ENCODE measurements around the gene MUC12. TPM values are rescaled to one million over a fixed set of nuclear protein-coding genes. Genes with fewer than 3 reads are reported as not detected.

MUC12 gene
- total and polyA plus RNA-seq, 2 of the 4 experiments (the other 2 are of a cell fraction), result 4.0 TPM; not detected in 1

DNA sequence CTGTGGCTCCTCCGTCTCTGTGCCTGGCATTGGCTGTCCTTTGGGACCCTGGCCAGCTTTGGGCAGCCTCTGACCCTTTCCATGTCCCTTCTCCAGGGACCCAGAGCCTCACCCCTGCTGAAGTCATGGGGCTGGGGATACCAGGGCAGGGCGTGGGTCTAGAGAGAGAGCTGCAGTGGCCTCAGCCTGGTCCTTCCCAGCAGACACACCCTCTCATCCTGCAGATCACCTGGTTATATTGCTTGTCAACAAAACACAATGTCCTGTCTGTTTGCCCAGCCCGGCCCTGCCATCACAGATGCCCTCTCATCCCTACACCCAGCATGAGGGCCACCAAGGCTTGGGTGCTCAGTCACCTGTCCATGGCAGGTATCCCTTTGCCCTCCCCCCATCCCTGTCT is 52.3 kb downstream of the MUC12 start:
- POLR2A ChIA-PET (ENCODE audit: unreplicated experiment), result no interaction called here
- Histone ChIP-seq H2BK120ac (ENCODE audit: low read depth, low read length) (no peak overlapping the region), H3K36me3 (ENCODE audit: control insufficient read depth, insufficient read depth, low read length) (no peaks in the 10 kb centered on the region), H3K27me3 (ENCODE audit: control insufficient read depth, insufficient read depth, low read length) (peaks cover 8% of the 10 kb centered on the region), H3K4me3 (ENCODE audit: insufficient read depth, low read depth, low read length) (no peak overlapping the region), H3K56ac (ENCODE audit: extremely low read depth, insufficient read depth, low read length) (no peak overlapping the region), H2BK15ac (ENCODE audit: low read depth, low read length) (no peak overlapping the region), H4K20me1 (ENCODE audit: insufficient read depth, low read length) (no peaks in the 10 kb centered on the region), H3K9me3 (ENCODE audit: control insufficient read depth, insufficient read depth, low read length) (no peaks in the 10 kb centered on the region), H4K5ac (ENCODE audit: low read depth, low read length) (no peak overlapping the region), H4K91ac (ENCODE audit: insufficient read depth, low read depth, low read length) (no peak overlapping the region), H3K9me1 (ENCODE audit: insufficient read depth, low read length) (no peaks in the 10 kb centered on the region), H3K27ac (ENCODE audit: insufficient read depth, low read length) (no peak overlapping the region), H3K18ac (ENCODE audit: low read depth, low read length) (no peak overlapping the region), H3K79me1 (ENCODE audit: low read depth in 1 of 2, low read length in 2 of 2) (peaks cover 0 to 4% of the 10 kb centered on the region in 2 experiments; a peak in 1 of 4 replicates), H2AK9ac (replicated peaks; ENCODE audit: low read depth, low read length, poor library complexity) (no peak overlapping the region), H3K14ac (replicated peaks; ENCODE audit: low read depth, low read length) (no peak overlapping the region), H2AFZ (replicated peaks; ENCODE audit: low read length, poor library complexity) (no peak overlapping the region), H2BK20ac (ENCODE audit: low read depth, low read length) (no peak overlapping the region), H3K9ac (ENCODE audit: low read depth, low read length) (no peak overlapping the region), H3K4ac (ENCODE audit: low read depth, low read length) (no peak overlapping the region), H3K4me1 (ENCODE audit: control insufficient read depth, insufficient read depth, low read length) (0 out of 2 replicates have a peak, but pooled peaks cover 2% of the 10 kb centered on the region), H4K8ac (ENCODE audit: low read depth in 2 of 2, low read length in 2 of 2) (no peak overlapping the region), H3K23ac (ENCODE audit: low read depth, low read length) (no peak overlapping the region), H2BK5ac (ENCODE audit: low read depth, low read length, poor library complexity, severe bottlenecking) (no peak overlapping the region), H3K4me2 (ENCODE audit: low read depth, low read length) (no peak overlapping the region), H2AK5ac (ENCODE audit: low read depth, low read length) (no peak overlapping the region)
- ATAC-seq (ENCODE audit: low read depth), result no peak
- in situ Hi-C loops (cut with MboI; ENCODE audit: low sequenced_read_pairs), result no loop called here
- DNase-seq, result no peak
- no TSS peak for BruUV-seq (replicated peaks)
- CTCF ChIA-PET, result interaction anchor here (0.7 kb wide), 1 partner anchor 112 kb away, joined by 3 read pairs; no protein-coding TSS in a partner anchor
- dilution Hi-C loops (cut with HindIII; ENCODE audit: low sequenced_read_pairs, unreplicated experiment), result no loop called here
- TF ChIP-seq, protein P1, sequence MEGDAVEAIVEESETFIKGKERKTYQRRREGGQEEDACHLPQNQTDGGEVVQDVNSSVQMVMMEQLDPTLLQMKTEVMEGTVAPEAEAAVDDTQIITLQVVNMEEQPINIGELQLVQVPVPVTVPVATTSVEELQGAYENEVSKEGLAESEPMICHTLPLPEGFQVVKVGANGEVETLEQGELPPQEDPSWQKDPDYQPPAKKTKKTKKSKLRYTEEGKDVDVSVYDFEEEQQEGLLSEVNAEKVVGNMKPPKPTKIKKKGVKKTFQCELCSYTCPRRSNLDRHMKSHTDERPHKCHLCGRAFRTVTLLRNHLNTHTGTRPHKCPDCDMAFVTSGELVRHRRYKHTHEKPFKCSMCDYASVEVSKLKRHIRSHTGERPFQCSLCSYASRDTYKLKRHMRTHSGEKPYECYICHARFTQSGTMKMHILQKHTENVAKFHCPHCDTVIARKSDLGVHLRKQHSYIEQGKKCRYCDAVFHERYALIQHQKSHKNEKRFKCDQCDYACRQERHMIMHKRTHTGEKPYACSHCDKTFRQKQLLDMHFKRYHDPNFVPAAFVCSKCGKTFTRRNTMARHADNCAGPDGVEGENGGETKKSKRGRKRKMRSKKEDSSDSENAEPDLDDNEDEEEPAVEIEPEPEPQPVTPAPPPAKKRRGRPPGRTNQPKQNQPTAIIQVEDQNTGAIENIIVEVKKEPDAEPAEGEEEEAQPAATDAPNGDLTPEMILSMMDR (conservative IDR thresholded peaks at IDR 0.05; ENCODE audit: low read depth, low read length), result no peak
- TF ChIP-seq POLR2A (IDR thresholded peaks at IDR 0.05; ENCODE audit: low read depth, low read length) (no peak), RAD21 (IDR thresholded peaks at IDR 0.05; ENCODE audit: low read length) (no peak), ELK1 (IDR thresholded peaks at IDR 0.05; ENCODE audit: borderline replicate concordance, low read depth, low read length) (no peak), RFX5 (IDR thresholded peaks at IDR 0.05; ENCODE audit: low read depth, low read length) (no peak), CEBPB (IDR thresholded peaks at IDR 0.05; ENCODE audit: low read depth, low read length) (no peak), RCOR1 (IDR thresholded peaks at IDR 0.05; ENCODE audit: insufficient replicate concordance, low read length) (no peak), MAZ (IDR thresholded peaks at IDR 0.05; ENCODE audit: borderline replicate concordance, low read depth, low read length) (no peak), NFE2L2 (IDR thresholded peaks at IDR 0.05; ENCODE audit: low read depth, low read length) (no peak), MAFK (IDR thresholded peaks at IDR 0.05; ENCODE audit: low read depth, low read length) (no peak), SMC3 (IDR thresholded peaks at IDR 0.05; ENCODE audit: low read depth, low read length) (no peak), FOS (IDR thresholded peaks at IDR 0.05; ENCODE audit: low read depth, low read length) (no peak), BHLHE40 (IDR thresholded peaks at IDR 0.05; ENCODE audit: low read depth, low read length) (no peak)
- TF ChIP-seq, protein P2, sequence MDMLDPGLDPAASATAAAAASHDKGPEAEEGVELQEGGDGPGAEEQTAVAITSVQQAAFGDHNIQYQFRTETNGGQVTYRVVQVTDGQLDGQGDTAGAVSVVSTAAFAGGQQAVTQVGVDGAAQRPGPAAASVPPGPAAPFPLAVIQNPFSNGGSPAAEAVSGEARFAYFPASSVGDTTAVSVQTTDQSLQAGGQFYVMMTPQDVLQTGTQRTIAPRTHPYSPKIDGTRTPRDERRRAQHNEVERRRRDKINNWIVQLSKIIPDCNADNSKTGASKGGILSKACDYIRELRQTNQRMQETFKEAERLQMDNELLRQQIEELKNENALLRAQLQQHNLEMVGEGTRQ (IDR thresholded peaks at IDR 0.05; ENCODE audit: low read depth, low read length), result no peak
- intact Hi-C loops (cut with micrococcal nuclease), result no loop called here
- 80% methylated on average over 1 of the region's 3 CpGs; no CpG with 5 or more reads in 1 of the 2 experiments for WGBS, 2 experiments (ENCODE audit: extremely low coverage in 2 of 2, insufficient read length in 1 of 2)

All from IMR-90 (cell line).